IMR-90 (cell line): ENCODE data around the gene EVL. TPM values are rescaled to one million over a fixed set of nuclear protein-coding genes. Genes with fewer than 3 reads are reported as not detected.

ENCODE experiments used
- ATAC-seq: fragments of 200-7000 bp; cut with Tn5 transposase; 2 replicates; pipeline ENCODE4 v1.9.1; 2020; ENCODE audit warnings: low read depth, mild to moderate bottlenecking, moderate library complexity
- BruUV-seq: library from RNA; stranded (reverse); fragments of 400-500 nt; replicated peaks from 2 replicates; lab custom pipeline; 2021; lab: Mats Ljungman, UMichigan
- CTCF ChIA-PET: fragments of 300-600 bp; formaldehyde crosslinking; extraction: SDS; loops from one replicate; lab custom pipeline; 2021; ENCODE audit warnings: antibody characterized with exemption; lab: Yijun Ruan, JAX
- POLR2A ChIA-PET: fragments of 300-600 bp; sonication (Branson Sonifier 250); formaldehyde crosslinking; loops from one replicate; lab custom pipeline; 2022; ENCODE audit warnings: antibody characterized with exemption; ENCODE audit not compliant: unreplicated experiment; lab: Charles Lee
- DNase-seq: peaks from one replicate; pipeline ENCODE4 v3.0.0; 2013
- H2AFZ ChIP-seq: replicated peaks from 2 replicates; pipeline ENCODE3; 2013; ENCODE audit warnings: low read length, mild to moderate bottlenecking; ENCODE audit not compliant: poor library complexity
- H2AK5ac ChIP-seq: 2 replicates; pipeline ENCODE4 v1.6.1; 2013; ENCODE audit warnings: low read depth, low read length, inconsistent platforms
- H2AK9ac ChIP-seq: replicated peaks from 2 replicates; pipeline ENCODE3; 2013; ENCODE audit warnings: mild to moderate bottlenecking, low read depth, low read length, moderate library complexity; ENCODE audit not compliant: poor library complexity
- H2BK120ac ChIP-seq: 2 replicates; pipeline ENCODE4 v1.6.1; 2013; ENCODE audit warnings: low read depth, low read length, inconsistent platforms
- H2BK15ac ChIP-seq: 3 replicates; pipeline ENCODE4 v1.6.1; 2013; ENCODE audit warnings: low read depth, low read length, inconsistent platforms
- H2BK20ac ChIP-seq: 2 replicates; pipeline ENCODE4 v1.6.1; 2013; ENCODE audit warnings: low read depth, mild to moderate bottlenecking, inconsistent platforms, low read length, moderate library complexity
- H2BK5ac ChIP-seq: 2 replicates; pipeline ENCODE4 v1.6.1; 2013; ENCODE audit warnings: mild to moderate bottlenecking, low read depth, low read length, inconsistent platforms; ENCODE audit not compliant: poor library complexity, severe bottlenecking
- H3K14ac ChIP-seq: replicated peaks from 2 replicates; pipeline ENCODE4 v1.6.1; 2013; ENCODE audit warnings: low read depth, low read length, inconsistent platforms
- H3K18ac ChIP-seq: 2 replicates; pipeline ENCODE4 v1.6.1; 2013; ENCODE audit warnings: low read depth, low read length, control low read depth
- H3K23ac ChIP-seq: 2 replicates; pipeline ENCODE4 v1.6.1; 2013; ENCODE audit warnings: low read depth, low read length, inconsistent platforms
- H3K27ac ChIP-seq: 2 replicates; pipeline ENCODE4 v1.5.1; 2013; ENCODE audit warnings: mild to moderate bottlenecking, control low read depth, low read length; ENCODE audit not compliant: insufficient read depth
- H3K27me3 ChIP-seq: 2 replicates; pipeline ENCODE4 v1.6.1; 2013; ENCODE audit warnings: low read length; ENCODE audit not compliant: control insufficient read depth, insufficient read depth
- H3K36me3 ChIP-seq: 2 replicates; pipeline ENCODE4 v1.6.1; 2013; ENCODE audit warnings: low read length, mixed read lengths; ENCODE audit not compliant: control insufficient read depth, insufficient read depth
- H3K4ac ChIP-seq: 2 replicates; pipeline ENCODE4 v1.6.1; 2013; ENCODE audit warnings: low read depth, low read length, inconsistent platforms
- H3K4me1 ChIP-seq: 2 replicates; pipeline ENCODE4 v1.6.1; 2013; ENCODE audit warnings: low read length, mixed read lengths; ENCODE audit not compliant: control insufficient read depth, insufficient read depth
- H3K4me2 ChIP-seq: 2 replicates; pipeline ENCODE4 v1.6.1; 2013; ENCODE audit warnings: low read depth, mild to moderate bottlenecking, control low read depth, low read length, moderate library complexity
- H3K4me3 ChIP-seq: 2 replicates; pipeline ENCODE4 v1.5.1; 2013; ENCODE audit warnings: low read depth, mild to moderate bottlenecking, control low read depth, low read length, moderate library complexity; ENCODE audit not compliant: insufficient read depth
- H3K56ac ChIP-seq: 2 replicates; pipeline ENCODE4 v1.6.1; 2013; ENCODE audit warnings: low read length, inconsistent platforms; ENCODE audit not compliant: insufficient read depth; ENCODE audit errors: extremely low read depth
- H3K79me1 ChIP-seq, 2 experiments: 2 replicates each; pipeline ENCODE4 v1.6.1; 2013; ENCODE audit warnings: low read length in 2 of 2, inconsistent platforms in 1 of 2, low read depth in 1 of 2
- H3K9ac ChIP-seq: 2 replicates; pipeline ENCODE4 v1.6.1; 2013; ENCODE audit warnings: low read depth, low read length, control low read depth
- H3K9me1 ChIP-seq: 2 replicates; pipeline ENCODE4 v1.6.1; 2013; ENCODE audit warnings: low read length, inconsistent platforms; ENCODE audit not compliant: insufficient read depth
- H3K9me3 ChIP-seq: 2 replicates; pipeline ENCODE4 v1.6.1; 2013; ENCODE audit warnings: low read length; ENCODE audit not compliant: control insufficient read depth, insufficient read depth
- H4K20me1 ChIP-seq: 2 replicates; pipeline ENCODE4 v1.6.1; 2013; ENCODE audit warnings: low read length, inconsistent platforms; ENCODE audit not compliant: insufficient read depth
- H4K5ac ChIP-seq: 2 replicates; pipeline ENCODE4 v1.6.1; 2013; ENCODE audit warnings: mild to moderate bottlenecking, low read depth, low read length, control low read depth
- H4K8ac ChIP-seq, 2 experiments: 2 replicates each; pipeline ENCODE4 v1.6.1; 2013; ENCODE audit warnings: low read depth in 2 of 2, low read length in 2 of 2, control low read depth in 1 of 2, inconsistent platforms in 1 of 2
- H4K91ac ChIP-seq: 2 replicates; pipeline ENCODE4 v1.6.1; 2013; ENCODE audit warnings: low read depth, low read length, inconsistent platforms; ENCODE audit not compliant: insufficient read depth
- SMC3 ChIP-seq: fragments of 150-350 bp; IDR thresholded peaks from 2 replicates; pipeline ENCODE4 v1.6.1; 2016; ENCODE audit warnings: low read depth, mild to moderate bottlenecking, antibody characterized with exemption, low read length, moderate library complexity
- WGBS, 2 experiments: methylation state at CpG; one replicate each; pipeline versions ENCODE4 v1.1.5 to v1.1.7; 2013; ENCODE audit warnings: missing lambda C conversion rate in 2 of 2; ENCODE audit not compliant: insufficient read length in 1 of 2; ENCODE audit errors: extremely low coverage in 2 of 2; 5-methylcytosine and 5-hydroxymethylcytosine counted together
- dilution Hi-C: fragments of 300-500 bp; cut with HindIII; formaldehyde crosslinking; loops from one replicate; pipeline ENCODE4 v1.14.3; 2018; ENCODE audit warnings: low sequenced_read_pairs; ENCODE audit not compliant: unreplicated experiment
- in situ Hi-C: fragments of 300-500 bp; cut with MboI; formaldehyde crosslinking; loops from 3 replicates; pipeline ENCODE4 v1.14.3; 2019; ENCODE audit warnings: low sequenced_read_pairs, inconsistent platforms, mixed read lengths
- intact Hi-C: fragments of 100-400 bp; cut with micrococcal nuclease; formaldehyde crosslinking; loops from 2 replicates; pipeline ENCODE4 v1.10.0; 2022
- polyA plus RNA-seq, 3 experiments: library from polyadenylated mRNA; depleted of rRNA; stranded (reverse); fragments of >200 nt; gene quantifications; 2 replicates each; pipeline ENCODE4 v1.2.3, GENCODE V29; 2012; ENCODE audit warnings: low replicate concordance in 1 of 3
- total RNA-seq: library from RNA; depleted of rRNA; stranded (reverse); fragments of >200 nt; gene quantifications from 2 replicates; pipeline ENCODE4 v1.2.3, GENCODE V29; 2012
- TF ChIP-seq, protein P1 (sequence below): fragments of 150-350 bp; IDR thresholded peaks from 2 replicates; pipeline ENCODE4 v1.6.1; 2017; ENCODE audit warnings: mild to moderate bottlenecking, antibody characterized with exemption, low read length, low read depth

EVL gene
- total and polyA plus RNA-seq, 2 of the 4 experiments (the other 2 are of a cell fraction) = 7.2 to 36.5 TPM

DNA sequence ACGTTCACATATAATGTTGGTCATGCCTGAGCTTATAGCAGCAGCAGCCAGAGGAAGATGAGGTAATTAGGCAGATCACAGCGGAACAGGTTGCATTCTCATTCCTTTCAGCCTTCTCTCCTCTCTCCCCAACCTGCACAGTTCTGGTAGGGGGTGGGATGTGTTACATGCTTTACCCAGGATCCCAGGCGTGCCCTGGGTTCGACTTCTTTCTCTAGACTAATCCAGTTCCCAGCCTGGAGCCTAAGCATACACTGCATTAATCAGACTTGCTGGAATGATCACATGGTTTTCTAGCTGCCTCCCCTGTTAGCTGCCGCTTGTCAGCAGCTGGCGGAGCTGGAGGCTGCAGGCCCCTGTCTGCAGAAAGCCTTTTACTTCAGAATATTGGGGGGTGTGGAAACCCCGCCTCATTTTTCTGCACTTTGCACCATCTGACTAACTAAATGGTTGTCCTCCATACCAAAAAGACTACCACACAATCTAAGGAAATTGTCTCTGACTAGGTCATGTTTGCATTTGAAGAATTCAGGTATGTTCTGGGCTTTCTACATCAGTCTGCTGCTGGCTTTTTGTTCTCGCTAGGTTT, 46.0 kb upstream of the EVL start:
- no TSS peak for BruUV-seq
- Histone ChIP-seq H3K23ac (peak overlapping the region; percentile 43), H3K4me3 (no peak overlapping the region), H3K27me3 (no peaks in the 10 kb centered on the region), H4K20me1 (no peaks in the 10 kb centered on the region), H3K79me1 (peaks cover 28 to 59% of the 10 kb centered on the region in 2 experiments), H3K14ac (peak overlapping the region; percentile 87), H3K4ac (peak overlapping the region; percentile 67), H3K9me1 (peaks cover 17% of the 10 kb centered on the region), H2BK20ac (0 out of 2 replicates have a peak overlapping the region, but pooled peaks have one; percentile 43), H3K9me3 (no peaks in the 10 kb centered on the region), H2AFZ (peak overlapping the region; percentile 48), H3K18ac (peak overlapping the region; percentile 80), H2AK9ac (no peak overlapping the region), H4K91ac (peak overlapping the region; percentile 53), H2AK5ac (peak overlapping the region; percentile 3), H2BK15ac (peak overlapping the region; percentile 9; the same call in 1 of the 3 replicates), H4K8ac (peak overlapping the region; percentile 28 to 37; a peak in 2 of 4 replicates), H3K56ac (no peak overlapping the region; the same call in 1 of the 2 replicates), H2BK5ac (peak overlapping the region; percentile 15), H2BK120ac (peak overlapping the region; percentile 51; the same call in 1 of the 2 replicates), H4K5ac (peak overlapping the region; percentile 52), H3K4me1 (peaks cover 34% of the 10 kb centered on the region), H3K27ac (peak overlapping the region; percentile 39; the same call in 1 of the 2 replicates), H3K36me3 (no peaks in the 10 kb centered on the region), H3K4me2 (peak overlapping the region; percentile 59), H3K9ac (peak overlapping the region; percentile 27; the same call in 1 of the 2 replicates)
- intact Hi-C loops (no loop called here), in situ Hi-C loops (no loop called here), dilution Hi-C loops (no loop called here)
- WGBS, 2 experiments = no CpG with 5 or more reads among the region's 8 CpGs
- ATAC-seq (peak; percentile 68), DNase-seq (peak; percentile 75)
- ChIA-PET POLR2A (no interaction called here), CTCF (interaction anchor here (1.0 to 1.2 kb wide), 2 partner anchors 21 to 36 kb away, joined by 3 read pairs; no protein-coding TSS in a partner anchor)
- TF ChIP-seq SMC3 = no peak
- TF ChIP-seq, protein P1, sequence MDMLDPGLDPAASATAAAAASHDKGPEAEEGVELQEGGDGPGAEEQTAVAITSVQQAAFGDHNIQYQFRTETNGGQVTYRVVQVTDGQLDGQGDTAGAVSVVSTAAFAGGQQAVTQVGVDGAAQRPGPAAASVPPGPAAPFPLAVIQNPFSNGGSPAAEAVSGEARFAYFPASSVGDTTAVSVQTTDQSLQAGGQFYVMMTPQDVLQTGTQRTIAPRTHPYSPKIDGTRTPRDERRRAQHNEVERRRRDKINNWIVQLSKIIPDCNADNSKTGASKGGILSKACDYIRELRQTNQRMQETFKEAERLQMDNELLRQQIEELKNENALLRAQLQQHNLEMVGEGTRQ = peak; percentile 51
